GM19395 (cell line): ENCODE data around the gene TMEM53.
"Not testable (repeated sequence)": the region's sequence is repeated elsewhere in the genome, so short reads cannot be mapped to it uniquely, and the experiment has no call there.

Source experiments
- ATAC-seq: cut with Tn5 transposase; IDR thresholded peaks from one replicate; pipeline ENCODE4 v1.9.1; 2021; ENCODE audit warnings: mild to moderate bottlenecking, moderate library complexity; ENCODE audit not compliant: unreplicated experiment

Gene TMEM53

DNA sequence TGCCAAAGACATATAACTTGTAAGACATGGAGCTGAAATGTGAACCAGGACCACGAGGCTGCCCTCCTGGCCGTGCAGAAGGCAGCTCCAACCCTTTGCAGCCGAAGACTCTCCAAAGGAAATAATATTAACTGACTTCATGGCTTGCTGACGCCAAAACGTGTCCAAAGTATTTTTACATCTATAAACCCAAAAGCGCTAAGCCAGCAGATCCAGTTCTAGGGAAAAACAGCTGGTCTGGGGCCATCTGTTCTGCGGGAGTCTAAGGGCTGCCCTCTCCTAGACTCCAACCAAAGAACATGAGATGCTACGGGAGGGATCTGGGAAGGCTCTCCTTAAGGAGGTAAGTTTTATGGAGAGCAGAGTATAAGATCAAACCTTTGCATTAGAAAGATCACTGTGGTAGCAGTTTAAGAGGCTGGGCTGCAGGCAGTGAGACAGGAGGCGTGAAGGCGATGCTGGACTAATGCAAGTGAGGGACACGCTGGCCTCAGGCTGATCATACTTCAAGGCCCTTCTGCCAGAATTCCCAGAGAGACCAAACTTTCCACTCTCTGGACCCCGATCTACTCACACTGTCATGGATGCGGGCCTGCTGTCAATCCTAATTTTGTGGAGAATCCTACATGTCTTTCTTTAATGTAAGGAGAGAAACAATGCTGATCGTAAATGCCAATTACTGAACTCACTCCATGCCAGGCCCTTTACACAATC is 1.2 kb downstream of the TMEM53 start:
- ATAC-seq = no peak

DNA sequence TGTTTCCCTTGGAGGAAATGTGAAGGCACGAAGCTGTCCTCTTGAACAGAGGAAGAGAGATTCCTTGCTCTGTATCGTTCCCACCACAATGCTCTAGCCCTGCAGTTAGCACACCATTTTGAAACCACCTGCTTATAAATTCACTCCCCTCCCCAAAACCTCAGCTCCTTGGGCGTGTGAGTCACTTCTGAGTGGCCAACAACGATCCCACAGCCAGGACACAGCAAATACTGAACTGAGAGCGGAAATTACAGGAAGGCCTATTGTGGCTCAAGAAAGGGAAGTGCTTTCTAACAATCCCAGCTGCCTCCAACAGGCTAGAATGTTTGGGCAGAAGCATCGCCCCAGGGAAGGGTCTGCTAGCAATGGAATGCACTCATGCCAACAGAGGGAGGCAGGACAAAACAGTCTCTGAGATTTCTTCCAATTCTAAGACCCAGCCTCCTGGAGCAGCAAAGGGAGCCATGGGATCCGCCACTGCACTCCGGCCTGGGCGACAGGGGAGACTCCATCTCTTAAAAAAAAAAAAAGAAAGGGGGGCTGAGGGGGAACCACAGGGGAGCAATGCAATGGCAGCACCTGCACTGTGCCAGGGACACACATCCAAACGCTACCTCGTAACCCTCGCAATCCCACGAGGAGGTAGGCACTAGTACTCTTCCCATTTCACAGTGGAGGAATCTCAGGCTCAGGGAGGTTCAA is 1.9 kb downstream of the TMEM53 start:
- no peak for ATAC-seq

- ATAC-seq = no peak
Measured at GRCh38 chr1:44670751-44671640, 3.3 kb downstream of the TMEM53 start.

- ATAC-seq = not testable (repeated sequence)
Measured at GRCh38 chr1:44666719-44667118, 7.6 kb downstream of the TMEM53 start.

DNA sequence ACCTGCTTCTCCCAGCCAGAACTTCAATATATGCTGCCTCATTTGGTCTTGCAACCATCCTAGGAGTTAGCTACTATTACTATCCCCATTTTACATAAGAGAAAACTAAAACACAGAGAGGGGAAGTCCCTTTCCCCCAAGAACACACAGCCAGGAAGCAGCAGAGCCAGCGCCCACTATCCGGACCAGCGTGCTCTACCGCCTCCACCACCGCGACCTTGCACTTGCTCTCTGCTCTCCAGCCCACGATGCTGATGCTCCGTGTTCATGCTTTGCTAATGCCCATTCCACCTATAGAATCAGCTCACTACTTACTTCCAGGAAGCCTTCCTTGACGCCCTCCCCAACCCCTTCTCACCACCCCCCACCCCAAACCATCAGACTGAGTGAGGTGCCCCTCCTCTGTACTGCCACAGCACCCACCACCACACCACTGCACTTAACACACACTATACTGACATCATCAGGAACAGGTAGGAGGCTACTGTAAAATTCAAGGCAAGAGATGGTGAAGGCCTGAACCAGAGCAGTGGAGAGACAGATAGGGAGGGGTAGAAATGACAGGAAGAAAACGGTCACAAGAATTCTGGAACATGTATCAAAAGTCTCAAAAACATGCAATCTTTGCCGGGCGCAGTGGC is 9.4 kb downstream of the TMEM53 start:
- no peak for ATAC-seq

- ATAC-seq = no peak
Measured at GRCh38 chr1:44663417-44663816, 10.9 kb downstream of the TMEM53 start.

DNA sequence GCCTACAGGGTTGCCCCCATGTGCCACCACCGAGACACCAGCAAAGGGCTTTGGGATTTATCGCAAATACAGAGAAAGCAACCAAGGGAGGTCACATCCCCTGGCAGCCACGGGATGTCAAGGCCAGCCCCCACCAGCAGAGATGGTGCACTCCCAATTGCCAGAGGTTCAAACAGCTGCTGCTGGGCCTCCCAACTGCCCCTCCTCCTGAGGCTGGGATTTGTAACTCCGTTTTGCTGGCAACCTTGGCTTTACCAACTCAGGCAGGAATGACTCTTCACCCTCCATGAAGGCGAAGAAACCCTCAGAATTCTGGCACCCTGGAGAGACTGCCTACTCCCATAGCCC is 11.6 kb downstream of the TMEM53 start:
- no peak for ATAC-seq

GRCh38 chr1:44661781-44662682 is 12.2 kb downstream of the TMEM53 start:
- no peak for ATAC-seq

DNA sequence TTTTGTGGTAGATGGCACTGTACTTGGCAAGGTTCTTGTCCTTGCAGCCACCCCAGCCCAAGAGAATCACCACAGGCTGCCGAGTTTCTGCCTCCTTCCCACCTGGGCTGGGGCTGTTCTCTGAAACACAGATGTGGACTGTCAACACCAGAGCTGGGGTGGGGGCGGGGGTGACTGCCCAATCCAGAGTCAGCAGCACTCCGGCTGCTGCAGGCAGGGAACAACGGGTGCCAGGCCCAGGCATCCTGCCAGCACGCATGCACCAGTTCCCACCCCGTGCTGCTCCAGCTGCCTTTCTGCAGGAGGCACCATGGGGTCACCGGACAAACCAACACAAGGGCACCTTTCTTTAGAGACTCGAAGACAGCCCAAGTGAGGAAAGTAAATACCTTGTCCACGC is 14.1 kb downstream of the TMEM53 start:
- no peak for ATAC-seq

DNA sequence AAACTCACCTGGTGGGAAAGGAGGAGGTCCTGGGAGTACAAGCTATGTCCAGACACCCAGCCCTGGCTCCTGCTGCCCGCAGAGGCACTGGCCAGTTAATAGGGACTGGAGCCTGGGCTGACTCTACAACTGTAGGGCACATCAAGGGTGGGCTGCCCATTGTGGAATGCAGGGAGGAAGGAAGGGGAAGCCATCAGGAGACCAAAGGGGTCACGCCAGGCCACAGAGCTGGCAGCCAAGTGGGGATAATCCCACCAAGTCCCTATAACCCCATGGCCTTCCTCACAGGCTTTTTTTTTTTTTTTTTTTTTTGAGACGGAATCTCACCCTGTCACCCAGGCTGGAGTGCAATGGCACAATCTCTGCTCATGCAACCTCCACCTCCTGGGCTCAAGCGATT is 14.7 kb downstream of the TMEM53 start:
- ATAC-seq = no peak

DNA sequence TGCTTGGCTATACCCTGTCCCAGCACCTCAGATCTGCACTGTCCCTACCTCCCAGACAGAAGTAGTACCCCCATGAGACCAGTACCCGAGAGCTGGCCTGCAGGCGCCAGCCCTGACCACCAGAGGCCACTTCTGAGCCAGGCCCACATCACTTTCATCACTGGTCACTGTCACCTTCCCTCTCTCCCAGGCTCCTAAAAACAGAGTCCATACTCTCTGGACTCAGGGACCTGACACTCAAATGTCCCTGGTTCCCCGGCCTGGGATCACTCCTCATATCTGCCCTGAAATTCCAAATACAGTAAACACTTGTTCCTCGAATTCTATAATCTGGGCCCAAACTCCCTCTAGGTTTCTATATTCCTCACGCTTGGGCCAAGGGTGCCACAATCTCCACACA is 18.7 kb downstream of the TMEM53 start:
- no peak for ATAC-seq

DNA sequence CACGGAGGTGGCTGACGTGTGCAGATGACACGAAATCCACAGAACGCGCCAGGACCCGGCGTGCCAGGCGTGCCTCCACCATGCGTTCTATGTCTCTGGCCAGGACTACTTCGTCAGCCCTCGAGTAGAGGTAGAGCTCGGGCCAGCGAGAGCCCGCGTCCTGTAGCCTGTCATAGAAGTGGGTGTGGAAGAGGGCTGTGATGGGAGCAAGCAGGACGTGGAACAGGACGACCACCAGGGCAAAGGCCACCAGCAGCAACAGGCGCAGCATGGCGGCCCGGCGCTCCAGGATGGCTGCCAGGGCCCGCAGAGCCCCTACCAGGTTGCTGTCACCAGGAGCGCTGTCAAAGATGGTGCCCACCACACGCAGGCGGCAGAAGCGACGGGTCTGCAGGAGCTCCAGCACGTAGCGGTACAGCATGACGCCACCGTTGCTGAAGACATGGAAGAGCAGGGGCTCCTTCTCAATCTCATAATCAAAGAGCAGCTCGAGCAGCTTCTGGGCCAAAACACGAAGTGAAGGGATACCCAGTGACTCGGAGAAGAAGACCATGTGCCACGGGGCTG is 19.6 kb downstream of the TMEM53 start:
- no peak for ATAC-seq

DNA sequence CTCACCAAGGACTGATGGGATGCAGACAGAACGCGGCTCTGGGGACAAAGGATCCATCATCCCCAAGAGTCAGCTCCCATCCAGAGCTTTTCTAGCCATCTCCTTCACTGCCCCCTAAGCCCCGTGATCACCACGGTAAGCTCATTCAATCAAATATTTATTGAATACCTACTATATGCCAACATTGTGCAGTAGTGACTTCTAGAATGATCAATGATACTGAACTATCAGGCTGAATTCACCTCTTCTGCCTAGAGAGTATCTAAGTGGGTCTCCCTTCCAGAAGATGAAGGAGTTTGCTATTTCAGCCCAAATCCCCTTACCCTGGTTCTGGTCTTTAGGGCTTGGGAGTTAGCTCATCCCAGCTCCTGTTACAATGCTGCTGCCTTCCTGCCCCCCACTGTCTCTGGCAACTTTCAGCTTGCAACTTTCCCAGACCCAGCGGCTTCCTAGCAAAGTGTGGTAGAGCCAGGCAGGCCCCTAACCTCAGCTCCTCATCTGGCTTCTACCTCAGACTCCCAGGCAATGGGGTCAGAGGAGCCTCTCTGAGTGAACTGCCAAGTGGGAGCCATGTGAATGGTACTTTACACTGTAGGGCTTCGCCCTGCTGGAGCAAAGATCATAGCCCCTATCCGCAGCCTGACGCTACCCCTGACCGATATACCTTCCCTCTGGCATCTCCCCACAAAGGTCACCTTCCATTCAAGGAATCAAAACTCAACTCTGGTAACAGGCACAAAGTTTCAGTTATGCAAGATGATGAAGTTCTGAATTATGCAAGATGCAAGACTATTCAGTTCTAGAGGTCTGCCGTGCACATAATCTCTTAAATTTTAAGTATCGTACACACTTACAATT is 20.9 kb downstream of the TMEM53 start:
- ATAC-seq = no peak

DNA sequence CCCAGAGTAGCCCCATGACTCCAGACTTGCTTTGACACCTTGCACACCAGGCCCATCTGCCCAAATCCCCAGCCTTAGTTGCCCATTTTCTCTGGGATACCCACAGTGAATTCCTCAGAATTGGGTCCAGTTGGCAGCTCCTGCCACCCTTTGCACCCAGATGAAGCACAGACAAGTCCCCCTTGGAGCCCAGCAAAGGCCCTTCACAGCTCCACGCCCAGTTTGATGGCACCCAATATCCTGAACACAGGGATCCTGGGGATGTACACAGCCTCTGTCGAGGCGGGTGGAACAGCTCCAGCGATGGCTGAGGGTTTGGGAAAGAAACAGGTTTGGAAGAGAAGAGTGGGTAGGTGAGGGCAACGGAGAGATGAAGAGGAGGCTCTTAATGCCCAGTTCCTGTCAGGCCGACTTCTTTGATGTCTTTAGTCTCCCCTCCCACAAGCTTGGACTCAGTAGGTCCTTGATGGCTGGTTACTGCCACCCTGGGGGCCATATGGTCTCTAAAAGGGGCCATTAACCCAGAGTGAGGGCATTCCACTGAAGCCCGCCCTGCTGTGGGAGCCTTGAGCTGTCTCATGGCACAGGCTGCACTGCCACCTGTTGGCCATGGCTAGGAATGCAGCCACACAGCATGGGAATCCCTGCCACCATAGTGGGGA is 21.7 kb downstream of the TMEM53 start:
- ATAC-seq = peak; percentile 72

DNA sequence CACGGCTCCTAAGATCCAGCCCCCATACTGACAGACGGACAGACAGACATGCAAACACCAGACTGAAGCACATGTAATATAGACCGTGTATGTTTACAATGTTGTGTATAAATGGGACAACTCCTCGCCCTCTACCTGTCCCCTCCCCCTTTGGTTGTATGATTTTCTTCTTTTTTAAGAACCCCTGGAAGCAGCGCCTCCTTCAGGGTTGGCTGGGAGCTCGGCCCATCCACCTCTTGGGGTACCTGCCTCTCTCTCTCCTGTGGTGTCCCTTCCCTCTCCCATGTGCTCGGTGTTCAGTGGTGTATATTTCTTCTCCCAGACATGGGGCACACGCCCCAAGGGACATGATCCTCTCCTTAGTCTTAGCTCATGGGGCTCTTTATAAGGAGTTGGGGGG is 23.2 kb downstream of the TMEM53 start:
- no peak for ATAC-seq

- no peak for ATAC-seq
Measured at GRCh38 chr1:44650159-44650831, 24.0 kb downstream of the TMEM53 start.

DNA sequence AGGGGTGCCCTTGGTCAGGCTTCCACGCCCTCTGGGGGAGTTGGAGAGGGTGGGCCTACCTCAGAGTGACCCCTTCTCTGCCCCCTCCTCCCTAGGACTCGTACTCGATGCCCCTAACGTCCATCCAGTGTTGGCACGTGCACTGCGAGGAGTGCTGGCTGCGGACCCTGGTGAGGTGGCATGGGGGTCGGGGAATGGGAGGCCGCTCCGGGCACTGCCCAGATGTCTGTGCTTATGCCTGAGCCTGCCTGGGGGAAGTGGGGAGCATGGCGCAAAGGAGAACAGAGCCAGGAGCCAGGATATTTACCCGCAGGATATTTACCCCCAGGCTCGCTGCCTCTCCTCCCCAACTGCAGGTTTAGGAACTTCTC is 24.5 kb downstream of the TMEM53 start:
- no peak for ATAC-seq
